GM19467 (cell line): ENCODE results near the gene CFAP73.

Experiments used
- ATAC-seq: cut with Tn5 transposase; IDR thresholded peaks from one replicate; pipeline ENCODE4 v1.9.1; 2021; ENCODE audit warnings: mild to moderate bottlenecking, moderate library complexity; ENCODE audit not compliant: unreplicated experiment

CFAP73 gene

GRCh38 chr12:113163030-113163360 lies 13.5 kb downstream of the CFAP73 start:
- no peak for ATAC-seq

- no peak for ATAC-seq
Observed at GRCh38 chr12:113164014-113164413, 14.5 kb downstream of the CFAP73 start.

- ATAC-seq, result no peak
Observed at GRCh38 chr12:113165521-113166450, 16.3 kb downstream of the CFAP73 start.

GRCh38 chr12:113167868-113168267 lies 18.3 kb downstream of the CFAP73 start:
- no peak for ATAC-seq

GRCh38 chr12:113169697-113170096 lies 20.2 kb downstream of the CFAP73 start:
- ATAC-seq, result no peak

GRCh38 chr12:113170457-113170856 lies 20.9 kb downstream of the CFAP73 start:
- no peak for ATAC-seq

- no peak for ATAC-seq
Observed at GRCh38 chr12:113170926-113171325, 21.4 kb downstream of the CFAP73 start.

GRCh38 chr12:113171543-113171942 lies 22.0 kb downstream of the CFAP73 start:
- ATAC-seq, result no peak

- ATAC-seq, result no peak
Observed at GRCh38 chr12:113172185-113172584, 22.7 kb downstream of the CFAP73 start.

- ATAC-seq, result no peak
Observed at GRCh38 chr12:113173081-113173698, 23.7 kb downstream of the CFAP73 start.

- no peak for ATAC-seq
Observed at GRCh38 chr12:113174461-113175384, 25.2 kb downstream of the CFAP73 start.

- no peak for ATAC-seq
Observed at GRCh38 chr12:113179023-113179422, 29.5 kb downstream of the CFAP73 start.

GRCh38 chr12:113180333-113180732 lies 30.8 kb downstream of the CFAP73 start:
- ATAC-seq, result no peak

- ATAC-seq, result no peak
Observed at GRCh38 chr12:113181975-113182374, 32.5 kb downstream of the CFAP73 start.

- no peak for ATAC-seq
Observed at GRCh38 chr12:113183030-113183589, 33.6 kb downstream of the CFAP73 start.

- ATAC-seq, result peak; percentile 45
Observed at GRCh38 chr12:113184098-113184899, 34.8 kb downstream of the CFAP73 start.

- ATAC-seq, result peak; percentile 82
Observed at GRCh38 chr12:113184900-113185179, 35.3 kb downstream of the CFAP73 start.

GRCh38 chr12:113185180-113186032 lies 35.9 kb downstream of the CFAP73 start, which contains the start of the genes DDX54 and RITA1:
DDX54 (minus strand) TSS chr12:113185478; CDS start chr12:113185451, 27 bp downstream.
RITA1 (plus strand) TSS chr12:113185721; CDS start chr12:113186747, 1,026 bp downstream.
- ATAC-seq, result peak; percentile 37

- no peak for ATAC-seq
Observed at GRCh38 chr12:113186033-113186365, 36.5 kb downstream of the CFAP73 start.
